Pulmonary artery endothelial cell (primary cell): ENCODE results near the gene CHST2. TPM values are rescaled to one million over a fixed set of nuclear protein-coding genes. Genes with fewer than 3 reads are reported as not detected.

Experiments used
- DNase-seq: peaks from one replicate; pipeline ENCODE4 v3.0.0-alpha.2; 2011; ENCODE audit warnings: low read depth, low spot score
- total RNA-seq: library from RNA; depleted of rRNA; stranded (reverse); fragments of >200 nt; gene quantifications from 2 replicates; pipeline ENCODE4 v1.2.3, GENCODE V29; 2014

The CHST2 gene
- total RNA-seq, 1 donor from 2014 or later = 5.9 TPM

DNA sequence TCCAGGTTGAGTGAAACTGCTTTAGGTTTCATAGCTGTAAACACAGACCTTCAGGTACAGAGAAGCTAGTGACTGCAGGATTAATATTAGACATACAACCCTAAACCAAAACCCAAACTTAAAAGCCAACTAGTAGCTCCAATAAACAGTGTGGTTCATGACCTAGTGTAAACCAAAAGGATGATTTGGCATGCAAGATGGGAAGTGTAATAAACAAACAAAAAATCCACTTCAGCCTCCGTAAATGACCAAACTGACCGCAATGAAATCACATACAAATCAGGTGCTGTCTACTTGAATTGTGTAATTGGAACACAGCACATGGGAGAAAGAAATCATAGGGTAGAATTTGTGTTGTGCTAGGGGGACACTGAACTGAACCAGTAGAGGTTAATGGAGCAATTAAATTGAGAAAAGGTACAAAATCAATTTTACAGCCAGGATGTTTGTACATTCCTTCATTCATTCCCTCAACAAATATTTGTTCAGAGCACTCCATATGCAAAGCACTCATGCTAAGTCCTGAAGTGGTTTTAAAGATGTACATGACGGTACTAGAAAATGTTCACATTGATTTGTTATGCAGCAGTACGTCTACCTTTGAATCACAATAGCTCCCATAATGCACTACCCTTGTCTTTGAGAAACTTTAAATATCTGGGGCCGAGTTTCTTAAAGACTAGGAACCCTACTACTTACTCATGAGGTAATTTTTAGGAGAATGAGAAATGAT is 21.4 kb upstream of the CHST2 start:
- no peak for DNase-seq

DNA sequence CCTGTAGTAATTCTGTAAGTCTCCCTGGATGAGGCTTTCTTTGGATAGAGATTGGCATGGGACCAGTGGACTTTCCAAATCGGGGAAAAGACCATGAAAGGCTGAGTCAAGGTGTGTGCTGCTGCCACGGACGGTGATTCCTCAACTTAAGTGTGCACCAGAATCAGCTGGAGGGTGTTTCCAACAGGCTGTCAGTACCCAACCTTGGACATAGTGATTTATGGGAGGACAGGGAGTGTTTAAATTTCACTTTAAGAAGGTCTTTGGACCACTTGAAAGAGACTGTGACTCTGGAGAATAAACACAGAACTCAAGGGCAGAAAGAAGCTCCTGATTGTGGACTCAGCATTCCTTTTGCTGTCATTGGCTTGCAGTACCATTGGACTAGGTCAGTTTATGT is 20.4 kb upstream of the CHST2 start:
- no peak for DNase-seq

DNA sequence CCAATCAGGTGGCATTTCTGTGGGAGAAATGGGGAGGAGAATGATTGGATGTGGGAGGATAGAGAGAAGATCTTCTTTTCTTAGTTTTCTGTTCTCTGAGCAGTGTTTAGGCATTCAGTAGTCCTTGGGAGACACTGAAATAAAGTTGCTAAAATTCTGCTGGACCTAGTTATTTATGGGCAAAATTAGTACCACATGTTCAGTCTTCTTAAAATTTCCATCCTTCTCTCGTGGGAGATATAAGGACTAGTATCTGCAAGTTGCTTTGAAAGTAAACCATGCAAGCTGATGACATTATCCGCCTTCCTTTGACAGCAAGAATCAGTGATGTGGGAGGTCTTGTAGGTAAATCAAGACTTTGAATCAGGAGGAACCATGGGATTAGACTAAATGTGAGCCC is 19.9 kb upstream of the CHST2 start:
- no peak for DNase-seq

DNA sequence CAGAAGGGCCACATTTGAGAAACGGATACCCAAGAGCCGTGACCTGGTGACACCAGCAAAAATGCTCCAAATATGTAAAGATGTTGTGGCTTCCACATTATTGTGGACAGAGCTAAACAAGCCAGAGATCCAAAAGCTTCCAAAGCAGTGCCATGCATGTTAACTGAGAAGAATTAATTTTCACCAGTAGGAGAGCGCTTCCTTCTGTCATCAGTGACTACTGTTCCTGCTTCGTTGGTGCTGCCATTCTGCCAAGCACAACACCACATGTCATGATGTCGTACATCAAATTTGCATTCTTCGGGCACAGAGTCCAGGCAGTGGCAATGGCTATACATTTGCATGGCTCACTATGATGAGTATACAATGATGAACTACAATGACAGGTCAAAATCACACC is 19.1 kb upstream of the CHST2 start:
- no peak for DNase-seq

DNA sequence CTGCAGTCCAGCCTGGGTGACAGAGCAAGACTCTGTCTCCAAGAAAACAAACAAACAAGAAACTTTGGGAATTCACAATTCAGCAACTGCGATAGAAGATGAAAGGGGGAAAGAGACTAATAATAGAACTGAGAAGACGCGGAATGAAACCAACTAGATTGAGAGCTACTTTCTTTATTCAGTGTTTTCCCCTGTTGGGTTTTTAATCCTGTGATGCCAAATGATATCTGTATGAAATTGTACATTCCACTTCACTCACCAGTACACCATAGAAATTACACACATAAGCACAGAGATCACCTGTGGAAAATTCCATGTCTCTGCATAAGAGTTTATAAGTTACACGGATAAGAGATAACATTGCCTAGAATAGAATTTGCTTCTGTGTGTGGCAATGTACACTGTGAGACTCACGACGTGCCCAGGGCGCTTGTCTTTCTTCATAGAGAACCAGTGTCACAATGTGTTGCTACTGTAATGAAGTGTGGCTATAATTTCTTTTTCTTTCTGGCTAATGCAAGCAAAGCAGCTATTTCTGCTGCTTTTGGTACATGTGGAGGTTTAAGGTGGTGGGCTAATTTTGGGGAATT is 17.7 kb upstream of the CHST2 start:
- no peak for DNase-seq

DNA sequence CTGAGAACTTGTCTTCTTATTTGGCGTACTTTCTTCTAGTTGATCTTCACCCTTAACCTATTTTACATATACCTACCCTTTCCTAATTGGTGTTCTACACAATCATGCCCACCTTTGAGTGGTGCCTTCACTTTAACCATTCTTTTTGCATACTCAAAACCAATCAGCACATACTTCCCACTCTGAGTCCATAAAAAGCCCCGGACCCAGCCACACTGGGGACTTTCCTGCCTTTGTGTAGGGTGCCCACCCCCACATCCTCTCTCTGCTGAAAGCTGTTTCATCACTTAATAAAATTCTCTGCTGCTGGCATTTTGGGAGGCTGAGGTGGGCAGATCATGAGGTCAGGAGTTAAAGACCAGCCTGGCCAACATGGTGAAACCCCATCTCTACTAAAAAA is 15.9 kb upstream of the CHST2 start:
- no peak for DNase-seq

DNA sequence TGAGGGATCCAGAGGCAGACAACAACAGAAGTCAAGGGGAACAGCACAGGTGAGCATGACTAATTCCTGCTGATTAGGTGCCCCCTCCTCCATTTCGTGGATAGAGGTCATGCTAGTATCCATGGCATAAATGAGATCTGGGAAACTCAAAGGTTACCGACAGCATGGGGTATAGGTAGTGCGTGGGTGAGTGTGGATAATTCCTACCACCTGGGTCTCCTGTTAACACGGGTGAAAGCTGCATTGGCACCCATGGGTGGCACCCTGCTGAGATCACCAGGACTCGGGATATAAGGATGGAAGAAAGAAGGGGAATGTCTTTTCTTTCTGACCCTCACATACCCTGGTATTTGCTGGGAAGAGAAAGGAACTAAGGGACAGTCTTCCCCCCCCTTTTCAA is 14.4 kb upstream of the CHST2 start:
- no peak for DNase-seq

DNA sequence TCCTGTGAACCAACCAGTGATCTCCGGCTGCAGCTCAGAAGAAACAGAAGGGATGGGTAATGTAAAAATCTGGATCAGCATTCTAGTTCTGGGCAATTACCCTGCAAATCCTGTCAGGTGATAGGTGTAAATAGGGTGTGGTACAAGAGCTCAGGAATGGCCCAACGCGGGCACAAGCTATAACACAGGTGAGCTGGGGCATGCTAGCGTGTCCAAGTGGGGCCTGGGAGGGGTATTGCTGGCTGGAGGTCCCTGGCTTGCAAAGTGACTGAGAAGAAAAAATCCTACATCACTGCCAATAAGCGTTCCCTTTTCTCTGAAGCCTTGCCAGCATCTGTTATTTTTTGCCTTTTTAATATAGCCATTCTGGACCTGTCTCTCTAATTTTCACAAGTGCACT is 9.7 kb upstream of the CHST2 start:
- no peak for DNase-seq

DNA sequence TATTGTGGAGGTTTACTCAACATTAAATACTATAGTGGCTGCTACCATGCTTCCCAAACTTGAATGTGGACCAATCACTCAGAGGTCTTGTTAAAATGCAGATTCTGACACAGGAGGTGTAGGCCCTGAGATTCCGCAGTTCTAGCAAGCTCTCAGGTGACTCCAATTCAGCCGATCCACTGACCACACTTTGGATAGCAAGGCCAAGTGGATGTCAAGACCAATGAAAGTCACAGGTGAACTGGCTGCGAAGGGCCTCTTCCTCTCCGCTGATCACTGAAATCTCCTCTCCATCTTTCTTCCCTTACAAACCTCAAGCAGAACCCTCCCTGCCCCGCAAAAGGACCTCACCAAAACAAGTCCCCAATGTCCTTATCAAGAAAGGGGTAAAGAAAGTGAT is 9.2 kb upstream of the CHST2 start:
- no peak for DNase-seq

DNA sequence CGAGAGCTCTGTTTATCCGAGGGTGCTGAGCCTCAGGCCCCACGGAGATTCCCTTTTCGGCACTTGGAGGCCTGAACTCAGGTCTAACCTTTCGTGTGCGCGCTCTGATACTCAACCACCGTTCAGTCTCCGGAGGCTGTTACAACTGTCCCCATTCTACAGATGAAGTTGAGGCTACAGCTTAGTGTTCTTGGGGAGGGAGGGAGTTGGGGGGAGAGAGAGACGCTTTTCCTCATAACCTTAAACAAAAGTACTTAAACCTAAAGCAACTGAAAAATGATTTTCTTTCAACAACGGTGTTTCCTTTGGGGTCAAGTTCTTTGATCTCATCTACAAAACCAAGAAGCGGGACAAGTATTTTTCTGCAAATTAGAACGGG is 952 bp upstream of the CHST2 start:
- no peak for DNase-seq

DNA sequence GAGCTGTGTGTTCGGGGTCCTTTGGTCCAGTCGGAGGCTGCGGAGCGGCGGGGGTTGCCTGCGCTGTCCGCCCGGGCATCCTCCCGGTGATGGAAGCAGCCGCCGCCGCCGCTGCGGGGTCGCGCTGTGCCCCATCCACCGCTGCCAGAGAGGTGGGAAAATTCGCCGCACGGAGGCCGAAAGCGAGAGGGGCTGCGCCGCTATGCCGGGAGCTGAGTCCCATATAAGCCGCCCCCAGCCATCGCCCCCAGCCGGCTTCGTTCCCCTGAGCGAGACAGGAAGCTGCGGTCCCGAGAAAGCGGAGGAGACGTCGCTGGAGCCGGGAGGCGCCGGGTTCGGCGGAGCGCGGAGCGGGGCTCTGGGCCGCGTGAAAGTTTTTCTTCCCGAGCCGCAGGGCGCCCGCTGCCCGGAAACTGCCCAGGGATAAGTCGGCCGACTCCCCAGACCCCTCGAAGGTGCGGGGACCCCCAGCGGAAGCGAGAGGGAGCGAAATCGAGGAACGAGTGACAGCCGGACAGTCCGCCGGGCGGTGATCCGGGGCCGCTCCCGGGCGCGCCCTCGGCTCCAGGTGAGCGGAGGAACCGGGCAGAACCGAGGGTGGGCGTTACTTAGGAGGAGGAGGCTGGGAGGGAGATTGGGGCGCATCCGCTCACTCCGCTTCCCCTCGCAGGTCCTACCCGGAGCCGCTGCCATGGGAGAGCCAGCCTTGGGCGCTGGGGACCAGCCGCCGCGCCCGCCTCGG is 574 bp downstream of the CHST2 start:
- DNase-seq = no peak

DNA sequence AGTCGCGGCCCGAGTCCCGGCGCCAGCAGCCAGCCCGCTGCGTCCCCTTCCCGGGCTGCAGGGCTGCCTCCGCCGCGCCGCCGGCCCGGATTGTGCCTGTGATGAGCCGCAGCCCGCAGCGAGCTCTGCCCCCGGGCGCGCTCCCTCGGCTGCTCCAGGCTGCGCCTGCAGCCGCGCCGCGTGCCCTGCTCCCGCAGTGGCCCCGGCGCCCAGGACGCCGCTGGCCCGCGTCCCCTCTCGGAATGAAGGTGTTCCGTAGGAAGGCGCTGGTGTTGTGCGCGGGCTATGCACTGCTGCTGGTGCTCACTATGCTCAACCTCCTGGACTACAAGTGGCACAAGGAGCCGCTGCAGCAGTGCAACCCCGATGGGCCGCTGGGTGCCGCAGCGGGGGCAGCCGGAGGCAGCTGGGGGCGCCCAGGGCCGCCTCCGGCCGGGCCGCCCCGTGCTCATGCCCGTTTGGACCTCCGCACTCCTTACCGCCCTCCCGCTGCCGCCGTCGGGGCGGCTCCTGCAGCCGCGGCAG is 1.2 kb downstream of the CHST2 start:
- no peak for DNase-seq

DNA sequence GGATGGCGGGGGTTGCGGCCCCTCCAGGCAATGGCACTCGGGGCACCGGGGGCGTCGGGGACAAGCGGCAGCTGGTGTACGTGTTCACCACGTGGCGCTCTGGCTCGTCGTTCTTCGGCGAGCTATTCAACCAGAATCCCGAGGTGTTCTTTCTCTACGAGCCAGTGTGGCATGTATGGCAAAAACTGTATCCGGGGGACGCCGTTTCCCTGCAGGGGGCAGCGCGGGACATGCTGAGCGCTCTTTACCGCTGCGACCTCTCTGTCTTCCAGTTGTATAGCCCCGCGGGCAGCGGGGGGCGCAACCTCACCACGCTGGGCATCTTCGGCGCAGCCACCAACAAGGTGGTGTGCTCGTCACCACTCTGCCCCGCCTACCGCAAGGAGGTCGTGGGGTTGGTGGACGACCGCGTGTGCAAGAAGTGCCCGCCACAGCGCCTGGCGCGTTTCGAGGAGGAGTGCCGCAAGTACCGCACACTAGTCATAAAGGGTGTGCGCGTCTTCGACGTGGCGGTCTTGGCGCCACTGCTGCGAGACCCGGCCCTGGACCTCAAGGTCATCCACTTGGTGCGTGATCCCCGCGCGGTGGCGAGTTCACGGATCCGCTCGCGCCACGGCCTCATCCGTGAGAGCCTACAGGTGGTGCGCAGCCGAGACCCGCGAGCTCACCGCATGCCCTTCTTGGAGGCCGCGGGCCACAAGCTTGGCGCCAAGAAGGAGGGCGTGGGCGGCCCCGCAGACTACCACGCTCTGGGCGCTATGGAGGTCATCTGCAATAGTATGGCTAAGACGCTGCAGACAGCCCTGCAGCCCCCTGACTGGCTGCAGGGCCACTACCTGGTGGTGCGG is 1.9 kb downstream of the CHST2 start:
- DNase-seq = no peak

DNA sequence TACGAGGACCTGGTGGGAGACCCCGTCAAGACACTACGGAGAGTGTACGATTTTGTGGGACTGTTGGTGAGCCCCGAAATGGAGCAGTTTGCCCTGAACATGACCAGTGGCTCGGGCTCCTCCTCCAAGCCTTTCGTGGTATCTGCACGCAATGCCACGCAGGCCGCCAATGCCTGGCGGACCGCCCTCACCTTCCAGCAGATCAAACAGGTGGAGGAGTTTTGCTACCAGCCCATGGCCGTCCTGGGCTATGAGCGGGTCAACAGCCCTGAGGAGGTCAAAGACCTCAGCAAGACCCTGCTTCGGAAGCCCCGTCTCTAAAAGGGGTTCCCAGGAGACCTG is 2.5 kb downstream of the CHST2 start:
- DNase-seq = no peak

DNA sequence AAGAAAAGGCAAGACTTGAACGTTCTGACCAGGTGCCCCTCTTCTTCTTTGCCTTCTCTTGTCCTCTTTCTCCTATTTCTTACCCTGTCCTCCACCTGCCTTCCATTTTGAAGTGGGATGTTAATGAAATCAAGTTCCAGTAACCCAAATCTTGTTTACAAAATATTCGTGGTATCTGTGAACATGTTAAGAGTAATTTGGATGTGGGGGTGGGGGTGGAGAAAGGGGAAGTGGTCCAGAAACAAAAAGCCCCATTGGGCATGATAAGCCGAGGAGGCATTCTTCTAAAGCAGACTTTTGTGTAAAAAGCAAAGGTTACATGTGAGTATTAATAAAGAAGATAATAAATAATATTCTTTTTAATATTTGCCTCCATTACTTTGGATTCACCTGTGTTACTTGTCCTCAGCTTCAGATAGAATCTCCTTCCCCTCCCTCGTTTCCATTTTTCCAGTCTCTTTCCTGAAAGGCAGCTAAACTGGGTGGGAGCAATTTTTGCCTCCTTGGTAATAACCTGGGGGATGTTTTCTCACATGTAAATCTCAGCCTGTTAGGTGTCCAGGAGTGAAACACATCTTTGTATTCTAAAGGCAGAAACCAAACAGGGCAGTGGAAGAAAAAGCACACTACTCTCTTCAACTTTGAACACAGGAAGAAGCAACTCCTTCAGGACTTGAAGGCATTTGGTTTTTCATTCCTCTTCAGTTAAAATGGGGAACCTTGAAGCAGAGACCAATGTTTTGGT is 3.2 kb downstream of the CHST2 start:
- no peak for DNase-seq

DNA sequence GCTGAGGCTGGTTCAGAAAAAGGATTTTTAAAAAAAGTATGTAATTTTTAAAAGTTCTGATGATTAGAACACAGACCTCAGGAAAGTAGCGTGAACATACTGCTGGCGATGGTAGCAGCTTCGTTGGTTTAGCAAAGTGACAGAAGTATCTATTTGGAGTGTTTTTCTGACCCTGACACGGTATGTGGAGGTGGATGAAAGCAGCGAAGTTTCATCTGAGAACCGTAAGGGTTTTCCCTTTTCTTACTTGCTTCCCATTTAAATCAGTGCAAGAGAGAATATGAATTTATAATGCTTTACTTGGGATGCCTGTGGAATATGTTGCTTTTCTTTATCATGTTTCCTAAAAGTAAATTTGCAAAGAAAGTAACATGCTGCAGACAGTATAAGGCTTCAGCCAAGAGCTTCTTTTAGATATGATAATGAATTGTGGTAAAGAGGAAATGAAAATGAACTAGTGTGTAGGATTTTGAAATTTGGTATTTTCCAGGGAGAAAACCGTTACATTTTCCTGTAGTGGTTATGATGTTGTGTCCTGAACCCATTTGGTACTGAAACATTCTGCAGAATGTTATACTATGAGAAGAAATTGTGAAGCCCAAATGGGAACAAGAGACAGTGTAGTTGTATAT is 3.9 kb downstream of the CHST2 start:
- no peak for DNase-seq

DNA sequence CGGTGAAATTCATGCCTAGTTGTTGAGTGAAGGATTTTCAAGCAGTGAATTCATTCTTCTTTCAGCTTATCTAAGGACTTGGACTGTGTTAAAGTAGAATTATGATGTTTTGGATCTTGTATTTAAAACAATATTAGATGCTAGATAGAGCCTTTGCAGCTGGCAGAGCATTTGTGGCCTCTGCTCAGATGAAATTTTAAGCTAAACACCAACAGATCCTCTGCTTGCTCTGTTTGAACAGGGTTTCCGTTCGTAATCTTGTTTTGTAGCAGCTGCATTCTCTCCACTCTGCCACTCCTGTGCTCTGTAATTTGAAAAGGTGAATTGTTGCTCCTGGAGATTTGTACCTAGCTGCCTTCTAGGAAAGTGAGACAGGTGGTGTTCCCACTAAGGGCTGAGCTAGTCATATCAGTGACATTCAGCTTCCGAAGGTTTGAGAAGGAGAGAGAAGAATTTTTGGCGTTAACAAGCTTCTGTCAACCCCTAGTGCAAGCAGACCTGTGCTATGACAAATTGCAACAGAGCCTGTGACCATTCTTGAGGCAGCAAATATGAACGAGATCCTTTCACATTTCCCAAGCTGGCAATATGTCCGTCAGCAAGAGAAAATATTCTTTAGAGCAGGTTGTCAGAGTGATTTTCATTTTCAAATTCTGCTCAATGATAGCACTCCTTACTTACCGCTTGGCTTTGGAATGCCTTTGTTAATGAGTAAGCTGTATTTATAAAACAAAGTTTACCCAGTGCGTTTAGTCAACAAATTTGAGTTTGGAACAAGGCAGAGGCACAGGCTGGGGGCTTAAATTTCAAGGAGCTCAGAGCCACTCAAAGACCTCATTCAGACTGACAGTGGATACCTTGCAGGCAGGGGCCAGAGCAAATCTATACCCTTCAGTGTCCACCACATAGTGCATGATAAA is 5.3 kb downstream of the CHST2 start:
- no peak for DNase-seq

DNA sequence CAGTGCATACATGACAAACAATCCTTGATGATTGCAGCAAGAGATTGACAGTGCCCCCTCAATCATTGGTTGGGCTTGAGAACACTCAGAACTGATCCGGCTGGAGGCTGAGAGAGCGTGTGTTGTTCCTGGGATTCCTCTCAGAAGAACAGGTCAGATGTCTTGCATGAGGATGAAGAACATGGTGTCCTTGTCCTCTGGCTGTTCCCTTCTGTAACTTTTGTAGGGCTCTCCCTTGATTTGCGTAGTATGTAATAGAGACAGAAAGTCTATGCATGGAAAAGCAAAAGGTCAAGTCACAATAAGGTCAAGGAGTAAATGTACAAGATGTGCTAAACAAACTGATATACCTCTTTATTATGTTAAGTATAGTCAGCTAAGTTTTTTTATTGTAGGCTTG is 8.2 kb downstream of the CHST2 start:
- no peak for DNase-seq

DNA sequence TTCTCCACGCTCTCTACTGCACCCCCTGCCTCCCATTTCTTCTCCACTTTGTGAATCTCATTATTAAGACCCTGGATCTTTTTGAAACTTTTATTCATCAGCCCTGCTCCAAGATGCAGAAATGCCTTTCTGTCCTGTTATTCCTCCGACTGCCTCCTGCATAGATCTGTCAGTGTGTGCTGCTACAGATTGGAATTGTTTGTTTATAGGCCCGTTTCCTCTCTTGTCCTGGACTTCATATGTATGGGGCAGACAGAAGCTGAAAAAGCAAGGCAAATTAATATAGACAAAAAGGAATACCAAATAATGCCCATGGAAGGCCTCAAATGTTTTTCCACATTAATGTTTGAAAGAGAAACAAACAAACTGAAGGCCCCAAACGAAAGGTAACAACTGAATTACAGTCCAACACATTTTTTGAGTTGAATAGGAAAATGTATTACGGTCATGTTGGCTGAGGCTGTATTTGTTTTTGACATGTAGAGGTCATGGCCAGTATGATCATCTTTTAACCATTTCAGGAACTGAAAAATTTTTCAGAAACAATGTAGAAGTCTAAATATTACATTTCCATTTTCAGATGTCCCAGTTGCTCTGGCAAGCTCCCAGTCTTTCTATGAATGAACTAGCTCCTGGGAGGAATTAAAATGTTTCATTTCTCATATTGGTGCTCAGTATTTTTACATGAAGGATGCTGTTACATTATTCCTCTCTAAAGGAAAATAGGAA is 8.8 kb downstream of the CHST2 start:
- no peak for DNase-seq
